Body of pancreas (tissue), 4 donors: ENCODE results near the gene UBAP2. TPM values are rescaled to one million over a fixed set of nuclear protein-coding genes. Genes with fewer than 3 reads are reported as not detected.

Source experiments
- ATAC-seq: fragments of 150-250 bp; one replicate; pipeline ENCODE4 v1.9.1; 2016
- DNase-seq, 4 donors: peaks; one replicate each; pipeline ENCODE4 v3.0.0-alpha.2; 2019
- H3K27ac ChIP-seq, 4 donors: fragments of 200-600 bp; sonication (generic); 1 replicate in 3 of 4; 2 replicates in 1 of 4; pipeline versions ENCODE4 v1.5.1 to v1.6.1; 2016 to 2019; ENCODE audit warnings: mild to moderate bottlenecking in 1 of 4, mixed read lengths in 1 of 4, moderate library complexity in 1 of 4
- H3K27me3 ChIP-seq, 2 donors: fragments of 200-600 bp; sonication (generic); one replicate each; pipeline ENCODE4 v1.6.0; 2016; ENCODE audit warnings: mild to moderate bottlenecking in 1 of 2
- H3K36me3 ChIP-seq, 2 donors: fragments of 200-600 bp; sonication (generic); replicated peaks in 1 of 2; 2 replicates each; pipeline ENCODE4 v1.5.1; 2016; ENCODE audit warnings: low read depth in 2 of 2; ENCODE audit not compliant: insufficient read depth in 1 of 2
- H3K4me1 ChIP-seq: fragments of 200-600 bp; sonication (generic); one replicate; pipeline ENCODE4 v1.6.0; 2016
- H3K4me3 ChIP-seq, 2 donors: fragments of 200-600 bp; sonication (generic); 1 replicate in 1 of 2; 2 replicates in 1 of 2; pipeline ENCODE4 v1.5.1; 2016 to 2019
- H3K9me3 ChIP-seq, 3 donors: fragments of 200-600 bp; sonication (generic); 1 replicate in 2 of 3; 2 replicates in 1 of 3; pipeline ENCODE4 v1.5.1; 2016
- POLR2A ChIP-seq, 3 donors: fragments of 450-650 bp; IDR thresholded peaks; one replicate each; pipeline ENCODE4 v1.6.1; 2016; ENCODE audit warnings: antibody characterized with exemption in 3 of 3, mild to moderate bottlenecking in 2 of 3
- WGBS, 2 donors: methylation state at CpG; one replicate each; pipeline ENCODE4 v1.1.5; 2017; 5-methylcytosine and 5-hydroxymethylcytosine counted together
- intact Hi-C: fragments of 100-400 bp; cut with DNase I; formaldehyde crosslinking; loops from one replicate; pipeline ENCODE4 v1.15.1; 2023
- total RNA-seq, 2 donors: library from RNA; depleted of rRNA; stranded (reverse); fragments of >200 nt; gene quantifications; one replicate each; pipeline ENCODE4 v1.1.0, GENCODE V29; 2016
- TF ChIP-seq, protein P1 (sequence below), 7 experiments: fragments of 450-650 bp in 4 of 7; fragments of 200-600 bp in 3 of 7; sonication (generic) in 3 of 7; IDR thresholded peaks; one replicate each; pipeline ENCODE4 v1.5.1; 2016 to 2019; ENCODE audit warnings: antibody characterized with exemption in 7 of 7

Gene UBAP2
- total RNA-seq, 2 donors from 2014 or later = 14.2 to 15.3 TPM

DNA sequence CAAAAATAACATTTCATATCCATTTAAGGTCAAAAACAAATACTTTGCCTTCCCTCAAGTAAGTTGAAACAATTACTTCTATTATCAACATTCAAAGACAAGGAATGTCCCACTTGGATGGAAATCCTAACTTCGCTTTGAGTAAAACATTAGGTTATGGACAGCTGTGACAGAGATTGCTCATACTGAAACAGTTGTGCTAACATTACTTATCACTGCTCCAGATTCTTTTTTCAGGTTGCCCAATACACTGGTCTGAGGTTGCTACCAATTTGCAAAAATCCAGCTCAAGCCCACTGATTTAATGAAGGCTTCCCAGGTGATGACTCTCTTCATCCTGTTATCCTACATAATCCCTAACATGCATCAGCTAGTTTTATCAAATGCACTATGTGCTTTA lies 98.3 kb downstream of the UBAP2 start:
- Histone ChIP-seq H3K4me1 (no peaks in the 10 kb centered on the region), H3K27ac (no peak overlapping the region), H3K36me3 (peaks cover 4 to 8% of the 10 kb centered on the region in 2 donors), H3K4me3 (no peak overlapping the region), H3K27me3 (no peaks in the 10 kb centered on the region), H3K9me3 (no peaks in the 10 kb centered on the region)
- 82 to 85% methylated on average over 1 of the region's 1 CpG for WGBS, 2 donors
- DNase-seq = no peak
- ATAC-seq = no peak
- intact Hi-C loops = no loop called here
- TF ChIP-seq POLR2A (IDR thresholded peaks at IDR 0.05) = no peak
- TF ChIP-seq, protein P1, sequence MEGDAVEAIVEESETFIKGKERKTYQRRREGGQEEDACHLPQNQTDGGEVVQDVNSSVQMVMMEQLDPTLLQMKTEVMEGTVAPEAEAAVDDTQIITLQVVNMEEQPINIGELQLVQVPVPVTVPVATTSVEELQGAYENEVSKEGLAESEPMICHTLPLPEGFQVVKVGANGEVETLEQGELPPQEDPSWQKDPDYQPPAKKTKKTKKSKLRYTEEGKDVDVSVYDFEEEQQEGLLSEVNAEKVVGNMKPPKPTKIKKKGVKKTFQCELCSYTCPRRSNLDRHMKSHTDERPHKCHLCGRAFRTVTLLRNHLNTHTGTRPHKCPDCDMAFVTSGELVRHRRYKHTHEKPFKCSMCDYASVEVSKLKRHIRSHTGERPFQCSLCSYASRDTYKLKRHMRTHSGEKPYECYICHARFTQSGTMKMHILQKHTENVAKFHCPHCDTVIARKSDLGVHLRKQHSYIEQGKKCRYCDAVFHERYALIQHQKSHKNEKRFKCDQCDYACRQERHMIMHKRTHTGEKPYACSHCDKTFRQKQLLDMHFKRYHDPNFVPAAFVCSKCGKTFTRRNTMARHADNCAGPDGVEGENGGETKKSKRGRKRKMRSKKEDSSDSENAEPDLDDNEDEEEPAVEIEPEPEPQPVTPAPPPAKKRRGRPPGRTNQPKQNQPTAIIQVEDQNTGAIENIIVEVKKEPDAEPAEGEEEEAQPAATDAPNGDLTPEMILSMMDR (IDR thresholded peaks at IDR 0.05) = no peak

DNA sequence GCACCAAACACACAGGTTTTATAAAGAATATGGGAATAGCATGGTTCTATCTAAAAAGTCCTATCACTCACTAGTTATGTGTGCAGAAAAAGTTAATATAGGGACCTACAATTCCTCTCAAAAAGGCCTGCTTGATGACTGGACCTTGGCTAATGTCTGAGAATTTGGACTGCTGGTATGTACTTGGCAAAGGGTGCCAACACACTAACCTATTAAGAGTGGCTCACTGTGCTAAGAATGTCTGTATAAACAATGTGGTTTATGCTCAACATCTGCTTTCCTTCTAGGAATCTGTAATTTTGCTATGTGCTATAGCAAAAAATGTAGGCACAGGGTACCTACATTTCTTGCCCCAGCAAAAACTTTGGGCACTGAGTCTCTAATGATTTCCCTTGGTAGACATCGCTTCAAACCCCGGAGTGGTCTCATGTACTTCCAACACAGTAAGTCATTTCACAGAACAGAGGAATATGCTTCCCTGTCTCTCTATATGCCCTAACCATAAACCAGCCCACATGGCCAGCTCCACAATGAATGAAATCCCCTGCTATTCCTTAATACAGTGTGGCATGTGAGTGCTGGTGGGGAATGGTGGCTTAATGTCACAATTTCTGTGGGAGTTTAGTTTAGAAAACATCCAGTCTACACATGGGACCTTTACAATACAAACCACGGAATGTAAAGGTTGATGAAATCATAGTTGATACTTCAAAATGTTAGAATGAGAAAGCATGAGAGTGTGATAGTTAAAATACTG lies 101.7 kb downstream of the UBAP2 start:
- ATAC-seq (no peak), DNase-seq (no peak)
- TF ChIP-seq, protein P1 (IDR thresholded peaks at IDR 0.05) = no peak
- TF ChIP-seq POLR2A (IDR thresholded peaks at IDR 0.05) = no peak
- intact Hi-C loops = no loop called here
- Histone ChIP-seq H3K27me3 (no peaks in the 10 kb centered on the region), H3K4me3 (no peak overlapping the region), H3K4me1 (no peaks in the 10 kb centered on the region), H3K27ac (no peak overlapping the region), H3K9me3 (no peaks in the 10 kb centered on the region), H3K36me3 (peaks cover 4 to 9% of the 10 kb centered on the region in 2 donors)
- WGBS, 2 donors = 92 to 94% methylated on average over 3 of the region's 3 CpGs

DNA sequence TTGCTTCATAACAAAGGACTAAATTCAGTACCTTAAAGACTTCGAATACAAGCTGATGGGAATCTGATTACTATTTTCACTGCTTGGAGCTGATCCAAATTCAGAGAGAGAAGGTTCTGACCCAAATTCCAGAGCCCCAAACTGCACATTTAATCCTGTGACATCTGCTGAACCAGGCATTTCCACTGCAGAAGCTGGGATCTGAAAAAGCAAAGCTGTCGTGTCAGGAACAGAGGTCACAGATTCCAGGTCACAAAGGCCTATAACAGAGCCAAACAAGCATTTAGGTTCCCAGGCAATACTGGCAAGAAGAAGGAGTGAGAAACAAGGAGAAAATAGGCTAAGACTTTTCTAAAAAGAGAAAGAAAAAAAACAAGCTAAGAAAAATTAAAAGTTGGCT lies 105.3 kb downstream of the UBAP2 start:
- H3K4me3 ChIP-seq = no peak overlapping the region
- H3K9me3 ChIP-seq = no peaks in the 10 kb centered on the region
- peaks cover 4 to 9% of the 10 kb centered on the region in 2 donors for H3K36me3 ChIP-seq
- no peak overlapping the region for H3K27ac ChIP-seq
- no peaks in the 10 kb centered on the region for H3K4me1 ChIP-seq
- no peak for DNase-seq
- no peak for TF ChIP-seq POLR2A (IDR thresholded peaks at IDR 0.05)
- TF ChIP-seq, protein P1 (IDR thresholded peaks at IDR 0.05) = no peak
- no peaks in the 10 kb centered on the region for H3K27me3 ChIP-seq
- 63 to 68% methylated on average over 2 of the region's 2 CpGs for WGBS, 2 donors
- no peak for ATAC-seq
- intact Hi-C loops = no loop called here

DNA sequence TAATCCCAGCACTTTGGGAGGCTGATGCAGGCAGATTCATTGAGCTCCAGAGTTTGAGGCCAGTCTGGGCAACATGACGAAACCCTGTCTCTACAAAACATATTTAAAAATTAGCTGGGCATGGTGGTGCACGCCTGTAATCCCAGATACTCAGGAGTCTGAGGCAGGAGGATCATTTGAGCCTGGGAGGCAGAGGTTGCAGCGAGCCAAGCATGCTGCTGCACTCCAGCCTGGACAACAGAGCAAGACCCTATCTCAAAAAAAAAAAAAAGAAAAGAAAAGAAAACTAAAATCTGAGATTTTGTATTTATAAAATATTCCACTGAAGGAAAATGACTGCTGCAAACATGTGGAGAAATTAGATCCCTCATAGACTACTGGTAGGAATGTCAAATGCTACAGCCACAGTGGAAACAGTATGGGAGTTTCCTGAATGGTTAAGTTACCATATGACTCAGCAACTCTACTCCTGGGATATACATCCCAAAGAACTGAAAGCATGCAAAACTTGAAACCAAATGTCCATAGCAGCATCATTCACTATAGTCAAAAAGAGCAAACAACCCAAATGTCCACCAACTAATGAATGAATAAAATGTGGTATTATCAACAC lies 106.1 kb downstream of the UBAP2 start:
- Histone ChIP-seq H3K4me1 (no peaks in the 10 kb centered on the region), H3K36me3 (peaks cover 4 to 9% of the 10 kb centered on the region in 2 donors), H3K9me3 (no peaks in the 10 kb centered on the region), H3K27me3 (no peaks in the 10 kb centered on the region), H3K4me3 (no peak overlapping the region), H3K27ac (no peak overlapping the region)
- 91 to 94% methylated on average over 3 of the region's 3 CpGs for WGBS, 2 donors
- no peak for TF ChIP-seq POLR2A (IDR thresholded peaks at IDR 0.05)
- TF ChIP-seq, protein P1 (IDR thresholded peaks at IDR 0.05) = no peak
- intact Hi-C loops = no loop called here
- DNase-seq (no peak), ATAC-seq (no peak)
